Mammary epithelial cell (primary cell): Measurements from ENCODE around the gene CEP85L.

ENCODE experiments used
- CTCF ChIP-seq, 2 donors: IDR thresholded peaks in 1 of 2; conservative IDR thresholded peaks in 1 of 2; 2 replicates each; pipeline ENCODE4 v1.5.1; 2011 to 2012; ENCODE audit warnings: inconsistent platforms in 2 of 2, low read length in 2 of 2, mild to moderate bottlenecking in 2 of 2, control low read depth in 1 of 2, low read depth in 1 of 2; ENCODE audit not compliant: insufficient read depth in 1 of 2; ENCODE audit errors: extremely low read depth in 1 of 2
- EZH2 ChIP-seq: IDR thresholded peaks from 2 replicates; pipeline ENCODE4 v1.6.1; 2012; ENCODE audit warnings: low read length, inconsistent platforms, borderline replicate concordance

GRCh38 chr6:118559659-118560058 is 91.7 kb downstream of the CEP85L start:
- TF ChIP-seq CTCF (conservative IDR thresholded peaks at IDR 0.05 in 1 of 2, IDR thresholded peaks at IDR 0.05 in 1 of 2; ENCODE audit: extremely low read depth in 1 of 2, insufficient read depth in 1 of 2, low read depth in 1 of 2, low read length in 2 of 2) (no peak), EZH2 (no peak)
